Mesenchymal stem cell (in vitro differentiated cells and primary cell): Measurements from ENCODE around the gene INPP4A.

ENCODE experiments used
- DNase-seq: peaks from one replicate; pipeline ENCODE4 v3.0.0-alpha.2; 2013
- H2AFZ ChIP-seq: one replicate; pipeline ENCODE4 v1.6.1; 2013; ENCODE audit warnings: low read depth, mild to moderate bottlenecking, control low read depth, inconsistent platforms, low read length, moderate library complexity
- H2AK5ac ChIP-seq: 2 replicates; pipeline ENCODE4 v1.6.1; 2013; ENCODE audit warnings: low read length, moderate library complexity, mild to moderate bottlenecking, inconsistent platforms; ENCODE audit not compliant: severe bottlenecking
- H2BK120ac ChIP-seq: one replicate; pipeline ENCODE4 v1.6.1; 2013; ENCODE audit warnings: low read depth, mild to moderate bottlenecking, inconsistent platforms, low read length, moderate library complexity
- H2BK12ac ChIP-seq, 2 experiments: one replicate each; pipeline ENCODE4 v1.6.1; 2013; ENCODE audit warnings: inconsistent platforms in 2 of 2, low read length in 2 of 2, mild to moderate bottlenecking in 2 of 2, moderate library complexity in 2 of 2, control low read depth in 1 of 2
- H2BK15ac ChIP-seq: one replicate; pipeline ENCODE4 v1.6.1; 2013; ENCODE audit warnings: mild to moderate bottlenecking, low read depth, inconsistent platforms; ENCODE audit not compliant: poor library complexity, severe bottlenecking
- H2BK5ac ChIP-seq: 2 replicates; pipeline ENCODE4 v1.6.1; 2013; ENCODE audit warnings: low read depth, mild to moderate bottlenecking, low read length, control low read depth, inconsistent platforms; ENCODE audit not compliant: poor library complexity, severe bottlenecking
- H3K14ac ChIP-seq, 2 experiments: one replicate each; pipeline ENCODE4 v1.6.1; 2013; ENCODE audit warnings: inconsistent platforms in 2 of 2, low read length in 2 of 2, control low read depth in 1 of 2, mild to moderate bottlenecking in 1 of 2, moderate library complexity in 1 of 2
- H3K18ac ChIP-seq, 2 experiments: one replicate each; pipeline ENCODE4 v1.6.1; 2013; ENCODE audit warnings: inconsistent platforms in 2 of 2, low read length in 2 of 2, control low read depth in 1 of 2, low read depth in 1 of 2, mild to moderate bottlenecking in 1 of 2
- H3K23ac ChIP-seq, 2 experiments: one replicate each; pipeline ENCODE4 v1.6.1; 2013; ENCODE audit warnings: inconsistent platforms in 2 of 2, low read length in 2 of 2, mild to moderate bottlenecking in 2 of 2, moderate library complexity in 2 of 2, control low read depth in 1 of 2
- H3K27ac ChIP-seq: 2 replicates; pipeline ENCODE4 v1.5.1; 2013; ENCODE audit warnings: mild to moderate bottlenecking, moderate library complexity, low read length, control low read depth, inconsistent platforms; ENCODE audit not compliant: poor library complexity, severe bottlenecking
- H3K27me3 ChIP-seq, 2 experiments: 2 replicates each; pipeline versions ENCODE4 v1.6.1 to v1.7.0; 2013; ENCODE audit warnings: low read length in 2 of 2, mild to moderate bottlenecking in 2 of 2, moderate library complexity in 2 of 2, control low read depth in 1 of 2, inconsistent platforms in 1 of 2; ENCODE audit not compliant: control insufficient read depth in 1 of 2, insufficient read depth in 1 of 2
- H3K36me3 ChIP-seq, 2 experiments: 2 replicates each; pipeline versions ENCODE4 v1.6.1 to v1.7.0; 2013; ENCODE audit warnings: low read length in 2 of 2, control low read depth in 1 of 2, inconsistent platforms in 1 of 2, low read depth in 1 of 2, mild to moderate bottlenecking in 1 of 2; ENCODE audit not compliant: insufficient read depth in 2 of 2, control insufficient read depth in 1 of 2
- H3K4ac ChIP-seq, 2 experiments: one replicate each; pipeline ENCODE4 v1.6.1; 2013; ENCODE audit warnings: inconsistent platforms in 2 of 2, low read length in 2 of 2, mild to moderate bottlenecking in 2 of 2, moderate library complexity in 2 of 2, control low read depth in 1 of 2, low read depth in 1 of 2
- H3K4me1 ChIP-seq: 2 replicates; pipeline ENCODE4 v1.6.1; 2013; ENCODE audit warnings: low read depth, low read length, control low read depth; ENCODE audit not compliant: control insufficient read depth, insufficient read depth
- H3K4me2 ChIP-seq: 2 replicates; pipeline ENCODE4 v1.6.1; 2013; ENCODE audit warnings: low read length, mild to moderate bottlenecking, inconsistent platforms; ENCODE audit not compliant: poor library complexity, severe bottlenecking
- H3K4me3 ChIP-seq, 2 experiments: 2 replicates each; pipeline versions ENCODE4 v1.5.1 to v1.7.0; 2013; ENCODE audit warnings: low read length in 2 of 2, mild to moderate bottlenecking in 2 of 2, control low read depth in 1 of 2, low read depth in 1 of 2; ENCODE audit not compliant: insufficient read depth in 1 of 2
- H3K79me1 ChIP-seq: replicated peaks from 2 replicates; pipeline ENCODE4 v1.6.1; 2013; ENCODE audit warnings: mild to moderate bottlenecking, control low read depth, low read length, inconsistent platforms; ENCODE audit not compliant: poor library complexity, severe bottlenecking
- H3K9ac ChIP-seq: 2 replicates; pipeline ENCODE4 v1.7.0; 2013; ENCODE audit warnings: mild to moderate bottlenecking, low read length, moderate library complexity
- H3K9me3 ChIP-seq: 2 replicates; pipeline ENCODE4 v1.7.0; 2013; ENCODE audit warnings: mild to moderate bottlenecking, low read length; ENCODE audit not compliant: control insufficient read depth
- H4K8ac ChIP-seq: one replicate; pipeline ENCODE4 v1.6.1; 2013; ENCODE audit warnings: inconsistent platforms, mild to moderate bottlenecking, low read length, moderate library complexity
- H4K91ac ChIP-seq: one replicate; pipeline ENCODE4 v1.6.1; 2013; ENCODE audit warnings: mild to moderate bottlenecking, low read length, inconsistent platforms
- WGBS: methylation state at CpG from one replicate; pipeline ENCODE4 v1.1.7; 2013; ENCODE audit warnings: mixed read lengths; 5-methylcytosine and 5-hydroxymethylcytosine counted together

INPP4A gene

DNA sequence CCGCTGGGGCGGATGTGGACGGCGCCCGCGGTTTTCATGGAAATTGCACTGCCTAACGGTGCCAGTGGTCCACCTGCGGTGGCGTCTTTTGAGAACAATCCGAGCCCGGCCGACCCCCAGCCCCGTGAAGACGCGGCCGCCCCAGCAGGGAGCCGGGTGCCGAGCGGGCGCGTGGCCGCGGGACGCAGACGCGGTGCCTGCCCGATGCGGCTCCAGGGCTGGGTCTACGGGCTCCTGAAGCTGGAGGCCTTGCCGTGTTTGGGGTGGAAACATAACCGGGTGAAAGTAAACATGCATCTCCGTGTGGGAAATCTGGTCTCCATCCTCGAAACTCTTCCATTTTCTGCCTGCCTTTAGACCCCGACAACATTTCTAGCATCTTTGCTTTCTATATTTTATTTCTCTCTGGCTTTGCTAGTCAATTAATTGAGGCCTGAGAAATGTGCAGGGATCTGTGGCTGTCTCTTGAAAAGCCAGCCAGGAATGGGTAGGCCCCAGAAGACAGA lies 572 bp downstream of the INPP4A start:
- peak overlapping the region; percentile 83 for H2BK15ac ChIP-seq
- H3K4me3 ChIP-seq = peak overlapping the region; percentile 88 to 93
- no peak overlapping the region for H2BK5ac ChIP-seq
- 0% methylated on average over 23 of the region's 34 CpGs for WGBS
- peak overlapping the region; percentile 7 for H4K91ac ChIP-seq
- H3K4me2 ChIP-seq = peak overlapping the region; percentile 96
- peak overlapping the region; percentile 41 for H4K8ac ChIP-seq
- H2BK12ac ChIP-seq = no peak overlapping the region
- H3K4me1 ChIP-seq = peaks cover 7% of the 10 kb centered on the region
- peak overlapping the region; percentile 46 for H2BK120ac ChIP-seq
- H3K18ac ChIP-seq = peak overlapping the region; percentile 52 to 89
- peak overlapping the region in 1 of 2 experiments; percentile 59 for H3K23ac ChIP-seq
- H3K9me3 ChIP-seq = no peaks in the 10 kb centered on the region
- H3K9ac ChIP-seq = peak overlapping the region; percentile 92
- H3K36me3 ChIP-seq = no peaks in the 10 kb centered on the region
- H3K14ac ChIP-seq = peak overlapping the region in 1 of 2 experiments; percentile 82
- peaks cover 22% of the 10 kb centered on the region for H3K79me1 ChIP-seq
- H3K27ac ChIP-seq = no peak overlapping the region
- DNase-seq = peak; percentile 49
- peak overlapping the region; percentile 98 for H2AFZ ChIP-seq
- H3K27me3 ChIP-seq = peaks cover 0 to 5% of the 10 kb centered on the region in 2 experiments
- H2AK5ac ChIP-seq = no peak overlapping the region
- peak overlapping the region in 1 of 2 experiments; percentile 82 for H3K4ac ChIP-seq

DNA sequence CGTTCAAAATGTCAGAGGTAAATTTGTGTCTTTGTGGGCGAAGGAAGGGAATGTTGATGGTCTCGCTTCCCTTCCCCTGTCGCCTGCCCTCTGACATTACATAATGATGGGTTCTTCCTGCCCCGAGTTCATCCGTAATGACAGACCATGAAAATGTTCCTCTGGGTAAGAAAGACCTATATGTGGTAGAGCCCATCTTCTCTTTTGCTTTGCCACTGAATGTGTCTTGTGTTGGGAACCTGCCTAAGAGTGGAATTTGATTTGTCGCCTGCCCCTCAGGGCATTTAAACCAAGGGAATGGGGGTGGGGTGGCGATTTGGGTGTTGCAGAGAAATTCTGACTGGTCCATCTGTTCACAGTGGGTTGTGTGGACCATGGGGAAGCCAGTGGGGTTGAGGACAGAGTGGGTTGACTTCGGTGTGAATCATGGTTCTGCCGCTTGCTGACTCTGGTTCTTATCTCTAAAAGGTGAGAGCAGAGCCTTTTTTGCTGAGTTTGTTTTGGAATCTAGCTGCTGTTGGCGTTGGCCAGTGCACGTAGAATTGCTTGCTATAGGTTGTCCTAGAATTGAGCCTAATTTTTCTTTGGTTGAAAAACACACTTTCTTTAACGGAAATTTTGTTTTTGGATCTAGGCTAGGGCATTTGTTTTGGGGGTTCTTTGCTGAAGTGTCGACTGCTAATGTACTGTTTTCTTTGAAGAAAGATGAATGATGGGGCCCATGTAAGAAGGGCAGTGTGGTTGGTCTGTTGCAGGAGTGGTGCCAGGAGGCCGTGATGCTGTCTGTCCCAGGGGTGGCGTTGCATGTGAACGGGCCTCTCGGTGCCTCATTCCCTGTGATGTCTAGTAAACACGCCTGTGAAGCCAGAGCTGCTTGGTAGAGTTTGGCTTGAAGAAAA lies 1.3 kb downstream of the INPP4A start:
- no peak overlapping the region for H3K4ac ChIP-seq
- no peaks in the 10 kb centered on the region for H3K9me3 ChIP-seq
- H2BK15ac ChIP-seq = peak overlapping the region; percentile 70
- no peak overlapping the region for H3K27ac ChIP-seq
- peak overlapping the region; percentile 63 for H4K8ac ChIP-seq
- H3K4me1 ChIP-seq = peaks cover 7% of the 10 kb centered on the region
- peak overlapping the region in 1 of 2 experiments; percentile 71 for H3K14ac ChIP-seq
- H3K23ac ChIP-seq = no peak overlapping the region
- H2AK5ac ChIP-seq = no peak overlapping the region
- no peaks in the 10 kb centered on the region for H3K27me3 ChIP-seq
- H3K36me3 ChIP-seq = no peaks in the 10 kb centered on the region
- no peak overlapping the region for H2BK12ac ChIP-seq
- H2BK120ac ChIP-seq = no peak overlapping the region
- no peak overlapping the region for H2AFZ ChIP-seq
- no peak for DNase-seq
- H3K4me2 ChIP-seq = peak overlapping the region; percentile 96
- WGBS = 38% methylated on average over 15 of the region's 19 CpGs
- no peak overlapping the region for H2BK5ac ChIP-seq
- H3K4me3 ChIP-seq = peak overlapping the region; percentile 88 to 93
- peak overlapping the region; percentile 4 to 41 for H3K18ac ChIP-seq
- peaks cover 22% of the 10 kb centered on the region for H3K79me1 ChIP-seq
- H3K9ac ChIP-seq = peak overlapping the region; percentile 92
- H4K91ac ChIP-seq = no peak overlapping the region

GRCh38 chr2:98446850-98447249 lies 2.2 kb downstream of the INPP4A start:
- H3K27me3 ChIP-seq = no peaks in the 10 kb centered on the region
- H2AFZ ChIP-seq = no peak overlapping the region

GRCh38 chr2:98448441-98449145 lies 3.9 kb downstream of the INPP4A start:
- H3K9ac ChIP-seq = no peak overlapping the region
- no peak overlapping the region for H3K4me2 ChIP-seq
- H3K23ac ChIP-seq = no peak overlapping the region
- no peak overlapping the region for H4K91ac ChIP-seq
- no peak overlapping the region for H3K14ac ChIP-seq
- H2BK120ac ChIP-seq = no peak overlapping the region
- DNase-seq = no peak
- H4K8ac ChIP-seq = no peak overlapping the region
- peaks cover 44% of the 10 kb centered on the region for H3K79me1 ChIP-seq
- WGBS = 95% methylated on average over 6 of the region's 10 CpGs
- H3K27me3 ChIP-seq = no peaks in the 10 kb centered on the region
- no peak overlapping the region for H2AK5ac ChIP-seq
- H2AFZ ChIP-seq = no peak overlapping the region
- no peak overlapping the region for H3K18ac ChIP-seq
- no peak overlapping the region for H3K4ac ChIP-seq
- no peak overlapping the region for H2BK15ac ChIP-seq
- H2BK5ac ChIP-seq = no peak overlapping the region
- H3K4me1 ChIP-seq = peaks cover 10% of the 10 kb centered on the region
- no peak overlapping the region for H3K4me3 ChIP-seq
- no peak overlapping the region for H3K27ac ChIP-seq
- H3K36me3 ChIP-seq = peaks cover 0 to 3% of the 10 kb centered on the region in 2 experiments
- H3K9me3 ChIP-seq = no peaks in the 10 kb centered on the region
- no peak overlapping the region for H2BK12ac ChIP-seq

More at GRCh38 chr2:98446850-98447249, 2.2 kb downstream of the INPP4A start:
- Histone ChIP-seq H3K23ac (no peak overlapping the region), H4K8ac (no peak overlapping the region), H2BK12ac (peak overlapping the region in 1 of 2 experiments; percentile 68), H3K9ac (no peak overlapping the region), H3K27ac (no peak overlapping the region), H3K4me1 (peaks cover 7% of the 10 kb centered on the region), H3K4me2 (no peak overlapping the region), H2BK120ac (no peak overlapping the region), H3K9me3 (no peaks in the 10 kb centered on the region), H3K14ac (peak overlapping the region in 1 of 2 experiments; percentile 56), H2BK15ac (no peak overlapping the region), H3K18ac (no peak overlapping the region), H4K91ac (no peak overlapping the region), H3K79me1 (peaks cover 30% of the 10 kb centered on the region), H2BK5ac (no peak overlapping the region), H3K4me3 (no peak overlapping the region), H2AK5ac (no peak overlapping the region), H3K4ac (no peak overlapping the region), H3K36me3 (peaks cover 0 to under 1% of the 10 kb centered on the region in 2 experiments)
- WGBS = 90% methylated on average over 5 of the region's 6 CpGs
- DNase-seq = no peak
